Caco-2 (cell line): ENCODE measurements around the gene TRO. TPM values are rescaled to one million over a fixed set of nuclear protein-coding genes. Genes with fewer than 3 reads are reported as not detected.
A peak's percentile ranks its signal among the peaks of the same experiment; 100 is the strongest.

Source experiments
- Bru-seq: library from RNA; stranded (reverse); fragments of 400-500 nt; gene quantifications from one replicate; lab custom pipeline; 2021; lab: Mats Ljungman, UMichigan
- BruChase-seq, 2 experiments: library from RNA; stranded (reverse); fragments of 400-500 nt; gene quantifications; one replicate each; lab custom pipeline; 2021; lab: Mats Ljungman, UMichigan
- BruUV-seq: library from RNA; stranded (reverse); fragments of 400-500 nt; replicated peaks from 2 replicates; lab custom pipeline; 2021; lab: Mats Ljungman, UMichigan
- CTCF ChIA-PET: fragments of 300-600 bp; sonication (Branson Sonifier 250); formaldehyde crosslinking; loops from one replicate; lab custom pipeline; 2022; ENCODE audit warnings: antibody characterized with exemption; lab: Charles Lee
- POLR2A ChIA-PET: fragments of 300-600 bp; sonication (Branson Sonifier 250); formaldehyde crosslinking; loops from one replicate; lab custom pipeline; 2022; ENCODE audit warnings: antibody characterized with exemption; lab: Charles Lee
- DNase-seq, 2 experiments: peaks; one replicate each; pipeline versions ENCODE4 v3.0.0 to v3.0.0-alpha.2; 2020 to 2022
- H3K27me3 ChIP-seq: replicated peaks from 2 replicates; pipeline ENCODE4 v1.6.0; 2011; ENCODE audit warnings: low read length; ENCODE audit not compliant: control insufficient read depth, insufficient read depth
- H3K36me3 ChIP-seq: 2 replicates; pipeline ENCODE4 v1.5.1; 2011; ENCODE audit warnings: low read length; ENCODE audit not compliant: control insufficient read depth, insufficient read depth
- H3K4me1 ChIP-seq: fragments of 250-450 bp; sonication (Bioruptor Pico); 2 replicates; pipeline ENCODE4 v1.5.1; 2020; ENCODE audit warnings: mild to moderate bottlenecking
- H3K4me3 ChIP-seq: 2 replicates; pipeline ENCODE4 v1.5.1; 2011; ENCODE audit warnings: low read depth, mild to moderate bottlenecking, control low read depth, low read length
- H3K9me3 ChIP-seq: fragments of 250-450 bp; sonication (Bioruptor Pico); 2 replicates; pipeline ENCODE4 v1.5.1; 2020; ENCODE audit warnings: mild to moderate bottlenecking, moderate library complexity
- H3K27ac Mint-ChIP-seq: one replicate; pipeline ENCODE4 v1.8.0; 2022; ENCODE audit warnings: mixed read lengths; ENCODE audit not compliant: unreplicated experiment
- H3K27me3 Mint-ChIP-seq: one replicate; pipeline ENCODE4 v1.8.0; 2022; ENCODE audit warnings: mixed read lengths; ENCODE audit not compliant: insufficient read depth, unreplicated experiment
- H3K36me3 Mint-ChIP-seq: one replicate; pipeline ENCODE4 v1.8.0; 2022; ENCODE audit warnings: mild to moderate bottlenecking, mixed read lengths; ENCODE audit not compliant: insufficient read depth, unreplicated experiment
- H3K4me1 Mint-ChIP-seq: one replicate; pipeline ENCODE4 v1.8.0; 2022; ENCODE audit warnings: low read depth, mixed read lengths; ENCODE audit not compliant: unreplicated experiment
- H3K4me3 Mint-ChIP-seq: one replicate; pipeline ENCODE4 v1.8.0; 2022; ENCODE audit warnings: mild to moderate bottlenecking, moderate library complexity, mixed read lengths; ENCODE audit not compliant: unreplicated experiment
- H3K9me3 Mint-ChIP-seq: one replicate; pipeline ENCODE4 v1.8.0; 2022; ENCODE audit warnings: mixed read lengths; ENCODE audit not compliant: unreplicated experiment
- CTCF ChIP-seq, 2 experiments: fragments of 200-600 bp in 1 of 2; IDR thresholded peaks; 1 replicate in 1 of 2; 2 replicates in 1 of 2; pipeline versions ENCODE4 v1.5.1 to v1.8.0; 2011 to 2022; ENCODE audit warnings: antibody characterized with exemption in 1 of 2, control low read depth in 1 of 2, inconsistent platforms in 1 of 2, low read depth in 1 of 2, low read length in 1 of 2, mild to moderate bottlenecking in 1 of 2, moderate library complexity in 1 of 2; ENCODE audit not compliant: insufficient read depth in 1 of 2, severe bottlenecking in 1 of 2, unreplicated experiment in 1 of 2
- intact Hi-C: fragments of 100-400 bp; cut with micrococcal nuclease; formaldehyde crosslinking; loops from one replicate; pipeline ENCODE4 v1.10.0; 2022; ENCODE audit not compliant: unreplicated experiment
- long read RNA-seq: library from polyadenylated mRNA; stranded (forward); transcript quantifications from one replicate; pipeline ENCODE4 v2.0.0, GENCODE V29; 2022
- total RNA-seq: library from RNA; stranded (reverse); gene quantifications from 2 replicates; pipeline ENCODE4 v1.2.3, GENCODE V29; 2022

The TRO gene
- total RNA-seq, result not detected in 2 replicates
- not detected for Bru-seq, nascent RNA
- BruChase-seq, experiment 1, labeled RNA remaining after a 2-hour chase, result not detected
- BruChase-seq, experiment 2, labeled RNA remaining after a 6-hour chase, result not detected
- long read RNA-seq, result 0 reads

- no peak within 1 kb of the TSS for H3K4me3 ChIP-seq
These were observed at the start of gene TRO for GRCh38 chrX:54920610-54921426. TSS of gene TRO (plus strand) at chrX:54920824. CDS start at chrX:54922247, 1,423 bp downstream.

DNA sequence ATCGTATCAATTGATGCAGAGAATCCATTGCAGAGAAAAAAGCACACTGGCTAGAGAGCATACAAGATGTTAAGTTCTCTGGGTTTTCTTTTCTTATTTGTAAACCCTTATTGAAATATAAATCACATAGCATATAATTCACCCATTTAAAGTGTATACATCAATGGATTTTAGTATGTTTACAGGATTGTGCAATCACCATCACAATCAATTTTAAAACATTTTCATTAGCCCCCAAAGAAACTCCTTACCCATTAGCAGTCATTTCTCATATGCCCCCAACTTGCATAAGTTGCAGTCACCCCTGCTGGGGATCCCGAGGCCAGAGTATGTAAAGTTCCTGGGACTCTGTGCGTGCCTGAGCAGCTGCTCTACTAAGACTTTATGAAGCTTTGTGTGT is 34.9 kb upstream of the TRO start:
- Histone ChIP-seq H3K4me1 (no peaks in the 10 kb centered on the region), H3K36me3 (no peaks in the 10 kb centered on the region), H3K9me3 (no peaks in the 10 kb centered on the region), H3K27me3 (no peaks in the 10 kb centered on the region), H3K4me3 (no peak overlapping the region)
- Mint-ChIP-seq H3K27ac (no peak overlapping the region), H3K27me3 (peaks cover 7% of the 10 kb centered on the region), H3K4me3 (no peak overlapping the region), H3K4me1 (no peaks in the 10 kb centered on the region), H3K36me3 (no peaks in the 10 kb centered on the region), H3K9me3 (peaks cover 9% of the 10 kb centered on the region)
- intact Hi-C loops, result no loop called here
- POLR2A ChIA-PET, result no interaction called here
- CTCF ChIA-PET, result no interaction called here
- no peak for TF ChIP-seq CTCF (IDR thresholded peaks at IDR 0.05; ENCODE audit: insufficient read depth in 1 of 2, low read depth in 1 of 2, low read length in 1 of 2, severe bottlenecking in 1 of 2, unreplicated experiment in 1 of 2)
- BruUV-seq, result no TSS peak
- DNase-seq, result no peak

More at GRCh38 chrX:54920610-54921426, at the start of gene TRO:
- H3K4me3 Mint-ChIP-seq, result no peak within 1 kb of the TSS
- intact Hi-C loops, result no loop called here
- Histone ChIP-seq H3K4me1 (no peaks in the 10 kb centered on the region), H3K9me3 (no peaks in the 10 kb centered on the region), H3K27me3 (no peaks in the 10 kb centered on the region), H3K36me3 (no peaks in the 10 kb centered on the region)
- POLR2A ChIA-PET, result no interaction called here
- peaks cover 10% of the 10 kb centered on the region for H3K9me3 Mint-ChIP-seq
- H3K27ac Mint-ChIP-seq, result no peak within 1 kb of the TSS
- no peak for DNase-seq
- no TSS peak for BruUV-seq
- H3K36me3 Mint-ChIP-seq, result no peaks in the 10 kb centered on the region
- CTCF ChIA-PET, result no interaction called here
- peaks cover 7% of the 10 kb centered on the region for H3K27me3 Mint-ChIP-seq
- TF ChIP-seq CTCF (IDR thresholded peaks at IDR 0.05; ENCODE audit: insufficient read depth in 1 of 2, low read depth in 1 of 2, low read length in 1 of 2, severe bottlenecking in 1 of 2, unreplicated experiment in 1 of 2), result no peak
- no peaks in the 10 kb centered on the region for H3K4me1 Mint-ChIP-seq

- Histone ChIP-seq H3K9me3 (no peaks in the 10 kb centered on the region), H3K27me3 (no peaks in the 10 kb centered on the region), H3K4me1 (no peaks in the 10 kb centered on the region), H3K4me3 (no peak overlapping the region), H3K36me3 (no peaks in the 10 kb centered on the region)
- Mint-ChIP-seq H3K4me3 (no peak overlapping the region), H3K27ac (no peak overlapping the region), H3K9me3 (no peaks in the 10 kb centered on the region), H3K36me3 (no peaks in the 10 kb centered on the region), H3K27me3 (peaks cover 5% of the 10 kb centered on the region), H3K4me1 (no peaks in the 10 kb centered on the region)
- ChIA-PET CTCF (interaction anchor here (1.0 kb wide), 1 partner anchor 166 kb away, joined by 4 read pairs; no protein-coding TSS in a partner anchor), POLR2A (interaction anchor here (0.6 kb wide), 1 partner anchor 362 kb away, joined by 3 read pairs; the partner anchor contains the start of gene GNL3L)
- BruUV-seq, result no TSS peak
- DNase-seq, result peak; percentile 29 to 31
- peak; percentile 18 to 40 for TF ChIP-seq CTCF (IDR thresholded peaks at IDR 0.05; ENCODE audit: insufficient read depth in 1 of 2, low read depth in 1 of 2, low read length in 1 of 2, severe bottlenecking in 1 of 2, unreplicated experiment in 1 of 2)
- intact Hi-C loops, result no loop called here
These were observed 29.1 kb upstream of the TRO start for GRCh38 chrX:54891573-54891972.
